Measurements from ENCODE around the gene RPS6KA2. TPM values are rescaled to one million over a fixed set of nuclear protein-coding genes. Genes with fewer than 3 reads are reported as not detected.

RPS6KA2 gene
- total and polyA plus RNA-seq, 2 experiments from 2014 or later, result 19.3 to 24.0 TPM

DNA sequence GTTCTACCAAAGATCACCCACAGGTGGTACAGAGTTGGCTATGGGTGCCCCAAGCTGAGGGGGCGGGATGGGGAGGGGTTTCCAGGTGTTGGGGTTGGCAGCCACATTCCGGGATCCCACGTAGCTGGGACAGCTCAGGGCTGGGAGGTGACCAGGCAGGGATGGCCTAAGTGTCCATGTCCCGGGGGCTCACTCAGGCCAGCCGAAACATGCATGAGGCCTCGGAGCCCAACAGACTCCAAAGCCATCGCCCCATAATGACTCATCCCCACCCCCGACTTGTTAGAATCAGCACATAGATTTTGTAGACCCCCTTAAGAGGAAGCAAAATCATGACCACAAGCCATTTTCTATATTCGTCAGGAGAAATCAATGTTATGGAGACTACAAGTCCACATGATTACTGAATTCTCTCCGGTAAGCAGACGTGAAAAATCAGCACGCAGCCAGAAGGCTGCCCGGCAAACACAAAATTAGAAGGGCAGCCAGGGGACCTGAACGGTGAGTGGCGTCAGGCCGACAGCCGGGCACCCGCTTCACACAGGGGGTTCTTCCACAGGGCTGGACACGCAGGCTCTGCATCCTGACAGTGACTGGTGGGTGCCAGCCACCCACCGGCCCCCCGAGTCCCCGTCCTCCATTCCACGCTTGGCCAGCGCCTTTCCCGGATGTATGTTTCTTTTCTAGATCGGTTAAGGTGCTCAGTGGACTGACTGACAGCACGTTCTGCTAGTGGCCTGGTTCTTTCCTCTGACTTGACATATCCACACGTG, 121.7 kb downstream of the RPS6KA2 start:
- H3K27me3 ChIP-seq, result no peaks in the 10 kb centered on the region
- TF ChIP-seq, protein P1, sequence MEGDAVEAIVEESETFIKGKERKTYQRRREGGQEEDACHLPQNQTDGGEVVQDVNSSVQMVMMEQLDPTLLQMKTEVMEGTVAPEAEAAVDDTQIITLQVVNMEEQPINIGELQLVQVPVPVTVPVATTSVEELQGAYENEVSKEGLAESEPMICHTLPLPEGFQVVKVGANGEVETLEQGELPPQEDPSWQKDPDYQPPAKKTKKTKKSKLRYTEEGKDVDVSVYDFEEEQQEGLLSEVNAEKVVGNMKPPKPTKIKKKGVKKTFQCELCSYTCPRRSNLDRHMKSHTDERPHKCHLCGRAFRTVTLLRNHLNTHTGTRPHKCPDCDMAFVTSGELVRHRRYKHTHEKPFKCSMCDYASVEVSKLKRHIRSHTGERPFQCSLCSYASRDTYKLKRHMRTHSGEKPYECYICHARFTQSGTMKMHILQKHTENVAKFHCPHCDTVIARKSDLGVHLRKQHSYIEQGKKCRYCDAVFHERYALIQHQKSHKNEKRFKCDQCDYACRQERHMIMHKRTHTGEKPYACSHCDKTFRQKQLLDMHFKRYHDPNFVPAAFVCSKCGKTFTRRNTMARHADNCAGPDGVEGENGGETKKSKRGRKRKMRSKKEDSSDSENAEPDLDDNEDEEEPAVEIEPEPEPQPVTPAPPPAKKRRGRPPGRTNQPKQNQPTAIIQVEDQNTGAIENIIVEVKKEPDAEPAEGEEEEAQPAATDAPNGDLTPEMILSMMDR (IDR thresholded peaks at IDR 0.05; ENCODE audit: low read depth, low read length), result no peak
- H3K9me3 ChIP-seq (ENCODE audit: low read depth), result no peaks in the 10 kb centered on the region
- DNase-seq (ENCODE audit: low read depth in 1 of 2, low spot score in 1 of 2), result no peak
- H3K27ac ChIP-seq, result no peak overlapping the region
- H3K4me3 ChIP-seq, result no peak overlapping the region
- H3K36me3 ChIP-seq, result no peaks in the 10 kb centered on the region
- H3K4me1 ChIP-seq (ENCODE audit: low read depth), result peaks cover 11% of the 10 kb centered on the region

- Histone ChIP-seq H3K4me3 (no peak overlapping the region), H3K27ac (no peak overlapping the region), H3K36me3 (no peaks in the 10 kb centered on the region), H3K27me3 (no peaks in the 10 kb centered on the region), H3K4me1 (ENCODE audit: low read depth) (peaks cover 11% of the 10 kb centered on the region), H3K9me3 (ENCODE audit: low read depth) (no peaks in the 10 kb centered on the region)
- TF ChIP-seq, protein P1 (IDR thresholded peaks at IDR 0.05; ENCODE audit: low read depth, low read length), result no peak
- DNase-seq (ENCODE audit: low read depth in 1 of 2, low spot score in 1 of 2), result no peak
Observed at GRCh38 chr6:166504100-166504499, 123.0 kb downstream of the RPS6KA2 start.

DNA sequence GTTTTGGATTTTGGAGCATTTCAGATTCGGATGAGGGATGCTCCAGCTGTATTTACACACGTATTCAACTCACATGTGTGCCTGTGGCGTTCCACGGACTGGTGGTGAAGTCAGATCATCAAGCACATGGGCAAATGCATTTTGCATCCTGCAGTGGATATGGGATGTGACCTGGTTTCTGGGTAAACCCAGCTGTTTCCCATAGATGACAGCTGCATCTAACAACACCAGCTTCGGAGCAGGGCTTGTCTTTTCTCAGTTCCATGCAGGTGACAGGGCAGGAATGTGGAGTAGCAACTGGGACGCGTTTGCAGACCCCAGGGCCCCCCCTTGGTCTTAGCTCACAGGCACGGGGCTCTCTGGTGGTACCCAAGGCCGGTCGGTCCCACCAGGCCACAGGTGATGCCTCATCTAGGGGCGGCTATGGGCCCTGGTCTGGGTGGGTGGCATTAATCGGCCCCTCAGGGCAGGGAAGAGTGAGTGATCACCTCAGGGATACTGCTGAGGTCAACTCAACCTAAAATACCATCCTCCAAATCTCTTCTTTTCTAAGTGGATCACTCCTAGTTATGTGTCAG, 123.8 kb downstream of the RPS6KA2 start:
- H3K27me3 ChIP-seq, result no peaks in the 10 kb centered on the region
- peaks cover 11% of the 10 kb centered on the region for H3K4me1 ChIP-seq (ENCODE audit: low read depth)
- H3K36me3 ChIP-seq, result no peaks in the 10 kb centered on the region
- no peak overlapping the region for H3K4me3 ChIP-seq
- TF ChIP-seq, protein P1 (IDR thresholded peaks at IDR 0.05; ENCODE audit: low read depth, low read length), result no peak
- H3K27ac ChIP-seq, result no peak overlapping the region
- no peak for DNase-seq (ENCODE audit: low read depth in 1 of 2, low spot score in 1 of 2)
- H3K9me3 ChIP-seq (ENCODE audit: low read depth), result no peaks in the 10 kb centered on the region

DNA sequence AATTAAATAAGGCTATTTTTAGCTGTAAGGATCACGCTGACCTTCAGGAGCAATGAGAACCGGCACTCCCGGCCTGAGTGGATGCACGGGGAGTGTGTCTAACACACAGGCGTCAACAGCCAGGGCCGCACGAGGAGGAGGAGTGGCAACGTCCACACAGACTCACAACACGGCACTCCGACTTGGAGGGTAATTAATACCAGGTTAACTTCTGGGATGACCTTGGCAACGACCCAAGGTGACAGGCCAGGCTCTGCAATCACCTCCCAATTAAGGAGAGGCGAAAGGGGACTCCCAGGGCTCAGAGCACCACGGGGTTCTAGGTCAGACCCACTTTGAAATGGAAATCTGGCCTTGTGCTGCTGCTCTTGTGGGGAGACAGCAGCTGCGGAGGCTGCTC, 124.6 kb downstream of the RPS6KA2 start:
- H3K4me3 ChIP-seq, result no peak overlapping the region
- H3K27ac ChIP-seq, result no peak overlapping the region
- H3K27me3 ChIP-seq, result no peaks in the 10 kb centered on the region
- H3K36me3 ChIP-seq, result no peaks in the 10 kb centered on the region
- H3K9me3 ChIP-seq (ENCODE audit: low read depth), result no peaks in the 10 kb centered on the region
- peaks cover 11% of the 10 kb centered on the region for H3K4me1 ChIP-seq (ENCODE audit: low read depth)
- TF ChIP-seq, protein P1 (IDR thresholded peaks at IDR 0.05; ENCODE audit: low read depth, low read length), result no peak
- DNase-seq (ENCODE audit: low read depth in 1 of 2, low spot score in 1 of 2), result peak in 1 of 2 donors; percentile 77

DNA sequence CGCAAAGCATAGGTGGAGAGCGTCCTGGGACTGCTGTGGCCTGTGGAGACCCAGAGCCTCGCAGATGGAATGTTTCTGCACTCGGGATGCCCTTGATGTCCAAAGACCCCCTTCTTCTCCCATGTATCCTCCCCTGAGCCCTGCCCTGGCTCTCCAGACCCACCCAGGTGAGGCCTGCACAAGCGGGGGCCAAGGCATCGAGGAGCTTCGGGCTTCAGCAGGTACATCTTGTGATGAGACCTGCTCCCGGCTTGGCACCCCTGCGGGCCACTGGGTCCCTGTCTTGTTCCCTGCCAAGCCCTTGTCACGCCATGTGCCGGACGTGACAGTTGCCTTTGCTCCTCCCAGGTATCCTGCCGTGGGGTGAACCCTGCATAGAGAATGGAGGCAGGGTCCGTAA, 125.8 kb downstream of the RPS6KA2 start:
- no peaks in the 10 kb centered on the region for H3K36me3 ChIP-seq

More for the DNA sequence above, 125.8 kb downstream of the RPS6KA2 start:
- TF ChIP-seq, protein P1 (IDR thresholded peaks at IDR 0.05; ENCODE audit: low read depth, low read length), result no peak
- no peak overlapping the region for H3K4me3 ChIP-seq
- no peak for DNase-seq (ENCODE audit: low read depth in 1 of 2, low spot score in 1 of 2)
- H3K27me3 ChIP-seq, result no peaks in the 10 kb centered on the region
- H3K27ac ChIP-seq, result no peak overlapping the region
- peaks cover 11% of the 10 kb centered on the region for H3K4me1 ChIP-seq (ENCODE audit: low read depth)
- H3K9me3 ChIP-seq (ENCODE audit: low read depth), result no peaks in the 10 kb centered on the region
